ENCODE results near the gene ZNF394. TPM values are rescaled to one million over a fixed set of nuclear protein-coding genes. Genes with fewer than 3 reads are reported as not detected.

The ZNF394 gene
- total and polyA plus RNA-seq, 9 of the 15 experiments (the other 6 are each of a cell fraction or from before 2014, with no cell fraction given), result 2.9 to 32.2 (median 24.2) TPM

- TF ChIP-seq ARID4B (CRISPR knock-in tag; IDR thresholded peaks at IDR 0.05) (peak; percentile 54; the same call in 1 of the 2 replicates), FOXM1 (IDR thresholded peaks at IDR 0.05; ENCODE audit: low read depth) (peak; percentile 73), FOXM1 (CRISPR knock-in tag; IDR thresholded peaks at IDR 0.05; ENCODE audit: low read depth) (0 out of 2 replicates have a peak, but pooled peaks have one; percentile 29), E2F1 (CRISPR knock-in tag; IDR thresholded peaks at IDR 0.05) (peak; percentile 79), SMC3 (conservative IDR thresholded peaks at IDR 0.05; ENCODE audit: insufficient read depth, low read depth, low read length) (0 out of 2 replicates have a peak, but pooled peaks have one; percentile 11), FOXA1 (IDR thresholded peaks at IDR 0.05; ENCODE audit: borderline replicate concordance) (no peak), REST (IDR thresholded peaks at IDR 0.05; ENCODE audit: borderline replicate concordance) (no peak), REST (CRISPR knock-in tag; IDR thresholded peaks at IDR 0.05; ENCODE audit: low read depth) (no peak; the same call in 1 of the 2 replicates), ZBTB7A (IDR thresholded peaks at IDR 0.05; ENCODE audit: borderline replicate concordance, control insufficient read depth, low read depth, low read length) (peak; percentile 57; the same call in 1 of the 2 replicates), CBFB (CRISPR knock-in tag; IDR thresholded peaks at IDR 0.05) (no peak), ZNF395 (CRISPR knock-in tag; IDR thresholded peaks at IDR 0.05) (peak; percentile 73)
Observed at GRCh38 chr7:99504603-99505323, 4.7 kb upstream of the ZNF394 start, which contains the start of gene ZKSCAN5 (continued).

All from K562 (cell line).